ENCODE results near the gene SCARB1.

Gene SCARB1

GRCh38 chr12:124745891-124746570 is 117.6 kb downstream of the SCARB1 start:
- Histone ChIP-seq H3K9ac (ENCODE audit: low read length) (no peak overlapping the region), H3K4me3 (ENCODE audit: low read depth, low read length, poor library complexity, severe bottlenecking) (no peak overlapping the region)

GRCh38 chr12:124745465-124745890 is 118.2 kb downstream of the SCARB1 start:
- Histone ChIP-seq H3K4me2 (ENCODE audit: low read length) (no peak overlapping the region), H3K36me3 (ENCODE audit: insufficient read depth, low read length) (no peaks in the 10 kb centered on the region), H3K9me3 (ENCODE audit: low read length) (no peaks in the 10 kb centered on the region), H3K9ac (ENCODE audit: low read length) (no peak overlapping the region), H4K20me1 (ENCODE audit: insufficient read depth, low read length) (no peaks in the 10 kb centered on the region), H2AFZ (ENCODE audit: low read length) (no peak overlapping the region), H3F3A (ENCODE audit: insufficient read depth, low read length) (no peaks in the 10 kb centered on the region), H3K4me1 (ENCODE audit: insufficient read depth, low read length, severe bottlenecking) (no peaks in the 10 kb centered on the region), H3K9me2 (ENCODE audit: low read depth, low read length) (no peaks in the 10 kb centered on the region), H3K27me3 (ENCODE audit: insufficient read depth, low read length) (peaks cover 10% of the 10 kb centered on the region), H3K79me2 (ENCODE audit: insufficient read depth, low read length) (no peaks in the 10 kb centered on the region), H3K4me3 (ENCODE audit: low read depth, low read length, poor library complexity, severe bottlenecking) (no peak overlapping the region), H3K27ac (ENCODE audit: low read depth, low read length, poor library complexity, severe bottlenecking) (no peak overlapping the region)
- no peak for TF ChIP-seq CTCF (IDR thresholded peaks at IDR 0.05; ENCODE audit: low read length)

More at GRCh38 chr12:124745891-124746570, 117.6 kb downstream of the SCARB1 start:
- H3K36me3 ChIP-seq (ENCODE audit: insufficient read depth, low read length), result no peaks in the 10 kb centered on the region
- H3K27ac ChIP-seq (ENCODE audit: low read depth, low read length, poor library complexity, severe bottlenecking), result no peak overlapping the region
- no peak for TF ChIP-seq EZH2 (IDR thresholded peaks at IDR 0.05; ENCODE audit: borderline replicate concordance, low read length)
- TF ChIP-seq CTCF (IDR thresholded peaks at IDR 0.05; ENCODE audit: low read length), result no peak
- no peak overlapping the region for H2AFZ ChIP-seq (ENCODE audit: low read length)
- H3K79me2 ChIP-seq (ENCODE audit: insufficient read depth, low read length), result no peaks in the 10 kb centered on the region
- H4K20me1 ChIP-seq (ENCODE audit: insufficient read depth, low read length), result no peaks in the 10 kb centered on the region
- no peak overlapping the region for H3K4me2 ChIP-seq (ENCODE audit: low read length)
- H3K9me3 ChIP-seq (ENCODE audit: low read length), result no peaks in the 10 kb centered on the region
- peaks cover 9% of the 10 kb centered on the region; the same call in 1 of the 2 replicates for H3K27me3 ChIP-seq (ENCODE audit: insufficient read depth, low read length)
- no peaks in the 10 kb centered on the region for H3F3A ChIP-seq (ENCODE audit: insufficient read depth, low read length)
- H3K9me2 ChIP-seq (ENCODE audit: low read depth, low read length), result no peaks in the 10 kb centered on the region
- H3K4me1 ChIP-seq (ENCODE audit: insufficient read depth, low read length, severe bottlenecking), result no peaks in the 10 kb centered on the region

- Histone ChIP-seq H3K9me3 (ENCODE audit: low read length) (no peaks in the 10 kb centered on the region), H3K27me3 (ENCODE audit: insufficient read depth, low read length) (peaks cover 16% of the 10 kb centered on the region), H3K4me2 (ENCODE audit: low read length) (no peak overlapping the region), H2AFZ (ENCODE audit: low read length) (no peak overlapping the region), H3K4me1 (ENCODE audit: insufficient read depth, low read length, severe bottlenecking) (no peaks in the 10 kb centered on the region), H3F3A (ENCODE audit: insufficient read depth, low read length) (no peaks in the 10 kb centered on the region), H3K9ac (ENCODE audit: low read length) (no peak overlapping the region), H3K36me3 (ENCODE audit: insufficient read depth, low read length) (no peaks in the 10 kb centered on the region), H3K27ac (ENCODE audit: low read depth, low read length, poor library complexity, severe bottlenecking) (no peak overlapping the region), H3K4me3 (ENCODE audit: low read depth, low read length, poor library complexity, severe bottlenecking) (no peak overlapping the region), H3K9me2 (ENCODE audit: low read depth, low read length) (no peaks in the 10 kb centered on the region), H4K20me1 (ENCODE audit: insufficient read depth, low read length) (no peaks in the 10 kb centered on the region), H3K79me2 (ENCODE audit: insufficient read depth, low read length) (no peaks in the 10 kb centered on the region)
- TF ChIP-seq EZH2 (IDR thresholded peaks at IDR 0.05; ENCODE audit: borderline replicate concordance, low read length) (no peak), CTCF (IDR thresholded peaks at IDR 0.05; ENCODE audit: low read length) (no peak)
These were observed 118.8 kb downstream of the SCARB1 start for GRCh38 chr12:124744659-124745464.
